Neural progenitor cell (in vitro differentiated cells): ENCODE data around the gene CRHR1.

Source experiments
- CTCF ChIP-seq: fragments of 200-600 bp; sonication (generic); IDR thresholded peaks from 2 replicates; pipeline ENCODE4 v1.5.1; 2017; ENCODE audit warnings: antibody characterized with exemption, mild to moderate bottlenecking
- EZH2 ChIP-seq: fragments of 200-600 bp; sonication (generic); IDR thresholded peaks from 2 replicates; pipeline ENCODE4 v1.6.1; 2017; ENCODE audit warnings: antibody characterized with exemption, mild to moderate bottlenecking, moderate library complexity
- EZH2phosphoT487 ChIP-seq: fragments of 200-600 bp; sonication (generic); IDR thresholded peaks from 2 replicates; pipeline ENCODE4 v1.6.1; 2017; ENCODE audit warnings: antibody characterized with exemption

DNA sequence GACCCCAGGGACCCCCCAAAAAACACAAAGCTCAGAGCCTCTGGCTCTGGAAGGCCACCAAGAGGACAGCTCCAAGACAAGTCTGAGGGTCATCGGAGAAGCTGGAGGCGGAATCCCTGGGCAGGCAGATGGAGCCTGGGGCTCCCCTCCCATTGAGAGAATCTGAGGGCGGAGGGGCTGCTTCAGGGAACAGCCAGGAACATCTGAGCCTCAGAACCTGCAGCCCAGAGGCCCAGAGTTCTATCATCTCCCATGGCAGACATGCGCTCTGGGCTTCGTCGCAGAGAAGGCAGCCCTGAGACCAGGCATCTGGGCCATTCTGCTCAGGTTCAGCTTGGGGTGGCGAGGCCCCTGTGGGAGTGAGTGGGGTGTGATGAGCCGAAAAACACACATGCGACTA is 53.5 kb downstream of the CRHR1 start:
- TF ChIP-seq EZH2 (no peak), CTCF (no peak), EZH2phosphoT487 (no peak)
